HG03103 (cell line): Measurements from ENCODE around the gene SPTLC3.

ENCODE experiments used
- ATAC-seq: cut with Tn5 transposase; IDR thresholded peaks from one replicate; pipeline ENCODE4 v1.9.1; 2021; ENCODE audit warnings: low read depth; ENCODE audit not compliant: unreplicated experiment

Gene SPTLC3

GRCh38 chr20:13128173-13128572, 119.4 kb downstream of the SPTLC3 start:
- no peak for ATAC-seq

DNA sequence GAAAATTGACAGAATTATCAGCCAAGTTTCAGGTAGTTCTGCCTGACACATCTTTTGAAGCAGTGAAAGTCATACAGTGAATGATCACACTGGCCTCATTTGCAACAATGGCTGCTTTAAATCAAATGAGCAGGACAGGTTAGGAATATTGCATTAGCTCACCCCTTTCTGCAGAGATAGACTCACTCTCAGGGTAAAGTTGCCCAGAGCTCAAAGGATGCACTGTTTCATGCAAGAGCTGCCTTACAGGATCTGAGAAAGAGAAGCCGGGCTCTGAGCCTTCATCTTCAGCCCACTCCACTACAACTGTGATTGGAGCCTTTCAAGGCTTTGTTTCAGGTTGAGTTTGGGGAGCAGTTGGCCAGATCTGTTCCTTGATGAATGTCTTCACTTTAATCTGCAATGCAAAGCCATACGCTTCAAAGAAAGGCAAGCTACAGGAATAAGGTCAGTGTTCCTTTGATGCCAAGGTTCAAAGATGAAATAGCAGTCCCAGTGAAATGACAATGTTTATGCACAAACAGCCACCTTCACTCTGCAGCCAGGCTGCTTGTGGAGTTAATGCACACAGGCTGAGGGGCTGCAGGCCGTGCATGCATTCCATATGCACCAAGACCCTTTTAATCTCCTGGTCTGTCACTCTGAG, 121.4 kb downstream of the SPTLC3 start:
- ATAC-seq, result no peak

- ATAC-seq, result no peak
Measured at GRCh38 chr20:13130707-13131103, 121.9 kb downstream of the SPTLC3 start.

DNA sequence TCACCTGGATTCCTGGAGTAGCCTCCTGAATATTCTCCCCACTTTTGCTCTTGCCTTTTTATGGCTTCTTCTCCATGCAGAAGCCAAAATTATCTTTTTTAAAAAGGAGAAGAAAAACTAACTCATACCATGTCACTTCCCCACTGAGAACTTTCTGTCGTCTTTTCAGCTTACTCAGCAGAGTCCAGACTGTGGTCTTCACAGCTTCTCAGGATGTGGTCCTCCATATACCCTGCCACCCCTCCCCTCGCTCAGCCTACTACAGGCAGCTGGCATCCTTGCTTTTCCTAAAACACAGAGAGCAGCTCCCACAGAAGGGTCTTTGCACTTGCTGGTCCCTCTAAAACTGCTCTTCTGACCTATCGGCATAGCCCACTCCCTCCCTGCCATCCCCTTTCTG, 122.9 kb downstream of the SPTLC3 start:
- no peak for ATAC-seq

DNA sequence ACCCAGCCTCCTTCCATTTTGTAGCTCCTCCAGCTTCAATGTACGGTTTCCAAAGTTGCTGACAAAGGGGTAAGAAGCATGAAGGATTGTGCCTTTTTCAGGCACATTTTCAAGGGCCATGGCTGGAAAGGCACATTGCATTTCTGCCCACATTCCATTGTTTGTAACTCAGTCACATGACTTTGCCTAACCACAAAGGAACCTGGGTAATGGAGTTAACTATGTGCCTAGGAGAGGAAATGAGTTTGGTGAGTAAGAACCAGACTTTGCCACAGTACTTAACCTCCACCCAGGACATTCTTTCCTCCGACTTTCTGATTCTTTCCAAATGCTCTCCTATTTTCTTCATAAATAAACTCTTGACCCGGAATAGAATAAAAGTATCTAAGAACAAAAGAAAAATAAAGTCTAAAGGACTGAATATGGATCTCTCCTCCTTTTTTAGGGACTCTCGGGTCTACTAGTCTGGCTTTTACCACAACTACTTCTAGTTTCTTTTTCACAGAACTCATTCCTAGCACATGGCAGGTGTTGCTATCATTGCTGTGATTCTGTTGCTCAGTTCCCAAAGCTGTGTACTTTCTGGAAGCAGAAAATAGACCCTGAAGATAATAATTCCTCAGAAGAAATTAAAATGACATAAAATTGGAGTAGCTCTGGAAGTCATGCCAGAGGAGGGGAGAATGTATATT, 130.8 kb downstream of the SPTLC3 start:
- no peak for ATAC-seq

DNA sequence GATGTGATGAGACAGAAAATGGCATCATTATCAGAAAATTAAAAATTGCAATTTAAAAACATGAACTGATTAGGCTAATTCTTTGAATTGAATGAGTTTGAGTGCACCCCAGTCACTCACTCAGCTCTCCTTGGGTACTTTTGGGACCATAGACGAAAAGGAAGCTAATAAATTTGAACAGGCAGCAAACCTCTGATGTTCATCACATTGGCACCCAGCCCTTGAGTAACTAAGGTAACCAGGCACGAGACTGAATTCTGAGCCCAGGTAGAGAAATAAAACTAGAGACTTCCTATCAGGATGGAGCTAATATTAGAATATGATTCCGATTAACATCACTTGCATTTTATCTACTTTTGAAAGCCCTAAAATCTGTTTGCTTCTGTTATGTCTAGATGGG, 131.4 kb downstream of the SPTLC3 start:
- no peak for ATAC-seq

GRCh38 chr20:13140775-13141174, 132.0 kb downstream of the SPTLC3 start:
- ATAC-seq, result no peak

- no peak for ATAC-seq
Measured at GRCh38 chr20:13141546-13141945, 132.8 kb downstream of the SPTLC3 start.

DNA sequence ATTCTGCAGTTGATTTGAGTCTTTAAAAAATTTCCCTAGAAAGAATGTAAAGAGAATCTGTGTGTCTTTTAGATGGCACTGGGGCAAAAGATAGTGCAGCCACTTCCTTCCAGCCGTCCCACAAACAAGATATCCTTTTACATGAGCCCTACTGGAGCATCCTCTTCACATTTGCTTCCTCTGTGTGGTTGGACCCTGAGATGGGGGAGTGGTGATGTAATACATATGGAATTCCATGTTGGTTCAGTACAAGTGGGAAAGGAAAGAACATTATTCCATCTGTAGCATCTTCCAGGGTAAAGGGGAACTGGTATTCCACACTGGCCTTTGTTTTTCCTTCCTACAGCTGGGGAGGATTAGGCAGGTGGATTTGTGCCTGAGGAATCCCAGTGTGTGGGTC, 133.4 kb downstream of the SPTLC3 start:
- ATAC-seq, result no peak

DNA sequence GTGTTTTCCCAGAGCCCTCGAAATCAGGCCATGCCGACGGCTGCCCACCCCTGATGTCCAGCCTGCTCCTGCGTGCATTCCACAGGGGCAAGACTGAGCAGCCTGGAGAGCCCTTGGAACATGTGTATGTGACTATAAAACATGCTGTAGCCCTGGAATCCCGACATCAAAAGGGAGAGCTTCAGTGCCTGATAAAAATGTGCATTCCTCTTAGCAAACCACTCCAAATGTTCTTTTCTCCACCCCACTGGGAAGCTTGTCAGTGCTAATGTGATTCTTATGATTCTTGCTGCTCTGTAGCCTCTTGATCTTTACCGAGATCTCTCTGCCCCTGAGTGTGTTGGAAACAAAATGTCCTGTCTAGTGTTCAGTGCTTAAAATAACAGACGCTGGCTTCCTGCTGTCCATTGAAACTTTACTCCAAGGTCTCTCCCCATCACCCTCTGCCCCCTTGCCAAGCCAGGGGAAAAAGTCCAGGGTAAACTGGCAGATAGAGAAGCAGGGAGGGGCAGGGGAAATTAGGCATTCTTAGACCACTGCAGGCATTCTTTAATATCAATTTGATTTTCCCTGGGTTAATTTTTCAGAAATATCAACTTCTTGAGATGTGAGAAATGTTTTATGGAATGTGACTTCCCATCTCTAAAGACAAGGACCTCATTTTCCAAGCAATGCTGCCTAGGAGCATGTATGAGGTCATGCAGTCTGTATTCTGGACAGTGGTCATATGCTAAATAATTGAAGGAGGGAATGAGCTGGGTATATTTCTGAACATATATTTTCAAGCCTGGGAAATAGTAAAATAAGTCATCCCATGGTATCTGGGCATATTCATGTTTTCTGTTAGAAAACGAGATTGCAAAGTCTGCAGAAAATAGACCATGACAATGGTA, 138.5 kb downstream of the SPTLC3 start:
- no peak for ATAC-seq

- ATAC-seq, result no peak
Measured at GRCh38 chr20:13147971-13148370, 139.2 kb downstream of the SPTLC3 start.

- ATAC-seq, result no peak
Measured at GRCh38 chr20:13148402-13148801, 139.6 kb downstream of the SPTLC3 start.

DNA sequence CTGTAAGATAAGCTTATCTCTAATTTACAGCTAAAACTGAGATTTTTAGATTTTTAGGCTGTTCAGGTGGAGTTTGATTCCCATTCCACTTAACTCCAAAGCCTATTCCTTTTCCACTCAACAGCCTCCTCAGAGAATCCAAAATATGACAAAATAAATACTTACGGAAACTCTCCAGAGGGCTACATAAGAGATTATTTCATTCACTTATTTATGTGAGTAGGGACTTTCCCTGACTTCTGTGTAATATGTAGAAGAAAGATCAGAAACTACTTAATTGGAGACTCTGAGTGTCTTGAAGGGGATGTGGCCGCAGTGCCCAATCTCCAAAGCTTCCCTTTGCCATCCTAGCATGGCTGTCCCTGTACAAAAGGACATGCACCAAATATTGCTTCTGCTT, 140.2 kb downstream of the SPTLC3 start:
- ATAC-seq, result no peak

- no peak for ATAC-seq
Measured at GRCh38 chr20:13149371-13150105, 140.8 kb downstream of the SPTLC3 start.

DNA sequence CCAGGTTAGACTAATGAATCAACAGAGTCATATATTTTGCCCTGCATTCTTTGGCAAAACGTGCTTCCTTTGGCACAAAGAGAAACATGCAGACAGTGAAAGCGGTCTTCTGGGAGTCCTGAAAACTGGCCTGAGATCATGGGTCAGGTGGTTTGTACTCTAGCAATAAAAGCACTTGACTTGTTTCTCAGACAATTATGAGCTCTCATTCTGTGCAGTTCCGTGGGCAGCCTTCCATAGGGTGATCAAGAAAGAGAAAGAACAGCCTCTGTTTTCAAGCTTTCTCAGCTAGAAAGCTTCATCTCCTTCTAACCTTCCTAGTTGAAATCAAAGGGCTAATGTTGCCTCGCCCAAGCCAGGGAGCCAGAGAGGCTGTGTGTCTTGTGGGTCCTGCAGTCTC, 149.6 kb downstream of the SPTLC3 start:
- no peak for ATAC-seq

- no peak for ATAC-seq
Measured at GRCh38 chr20:13159889-13160288, 151.1 kb downstream of the SPTLC3 start.

GRCh38 chr20:13165203-13165602, 156.4 kb downstream of the SPTLC3 start:
- ATAC-seq, result no peak

GRCh38 chr20:13166011-13166410, 157.2 kb downstream of the SPTLC3 start:
- ATAC-seq, result no peak

DNA sequence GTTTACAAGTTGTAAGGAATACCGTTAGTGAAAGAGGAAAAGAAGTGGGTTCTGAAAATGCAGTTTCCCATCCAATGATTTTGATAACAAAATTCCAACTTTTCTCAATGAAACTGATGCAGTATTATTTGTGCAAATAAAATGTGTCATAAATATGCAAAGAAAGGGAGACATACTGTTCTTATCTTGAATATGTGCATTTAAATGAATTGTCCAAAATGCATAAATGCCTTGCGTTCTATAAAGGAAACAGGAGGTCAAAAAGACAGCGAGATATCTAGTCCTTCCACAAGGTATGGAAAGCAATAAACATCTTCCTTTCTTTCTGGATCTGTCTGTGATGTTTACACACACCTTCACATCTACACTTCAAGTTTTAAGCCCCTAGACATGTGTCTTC, 157.7 kb downstream of the SPTLC3 start:
- no peak for ATAC-seq

DNA sequence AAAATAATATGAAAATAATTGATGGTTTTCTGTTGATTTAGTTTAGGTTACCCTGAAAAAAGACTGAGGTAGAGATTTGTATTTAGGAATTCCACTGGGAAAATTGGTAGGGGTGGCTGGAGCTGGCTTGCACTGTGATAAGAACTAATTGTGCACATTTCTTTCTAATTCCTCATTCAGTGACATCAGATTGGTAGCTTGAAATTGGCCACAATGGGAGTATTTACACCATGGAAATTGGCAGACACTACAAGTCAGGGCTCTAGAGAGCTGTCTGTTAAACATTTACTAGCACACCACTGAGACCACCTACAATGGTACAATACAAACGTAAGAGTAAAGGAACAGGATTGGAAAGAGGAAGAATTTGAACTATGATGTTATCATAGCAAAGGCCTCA, 160.3 kb downstream of the SPTLC3 start:
- no peak for ATAC-seq

GRCh38 chr20:13170771-13171170, 162.0 kb downstream of the SPTLC3 start:
- ATAC-seq, result no peak
